Cardiac fibroblast (primary cell): Measurements from ENCODE around the gene SLC6A19.

Experiments used
- DNase-seq, 2 donors: peaks; one replicate each; pipeline versions ENCODE4 v3.0.0 to v3.0.0-alpha.2; 2010; ENCODE audit warnings: low read depth in 2 of 2
- H3K4me3 ChIP-seq, 2 donors: replicated peaks in 1 of 2; 1 replicate in 1 of 2; 2 replicates in 1 of 2; pipeline ENCODE4 v1.5.1; 2011; ENCODE audit warnings: low read depth in 2 of 2, low read length in 2 of 2, mild to moderate bottlenecking in 2 of 2, moderate library complexity in 1 of 2
- TF ChIP-seq, protein P1 (sequence below): IDR thresholded peaks from one replicate; pipeline ENCODE4 v1.5.1; 2011; ENCODE audit warnings: low read depth, mild to moderate bottlenecking, low read length, inconsistent platforms

The SLC6A19 gene

DNA sequence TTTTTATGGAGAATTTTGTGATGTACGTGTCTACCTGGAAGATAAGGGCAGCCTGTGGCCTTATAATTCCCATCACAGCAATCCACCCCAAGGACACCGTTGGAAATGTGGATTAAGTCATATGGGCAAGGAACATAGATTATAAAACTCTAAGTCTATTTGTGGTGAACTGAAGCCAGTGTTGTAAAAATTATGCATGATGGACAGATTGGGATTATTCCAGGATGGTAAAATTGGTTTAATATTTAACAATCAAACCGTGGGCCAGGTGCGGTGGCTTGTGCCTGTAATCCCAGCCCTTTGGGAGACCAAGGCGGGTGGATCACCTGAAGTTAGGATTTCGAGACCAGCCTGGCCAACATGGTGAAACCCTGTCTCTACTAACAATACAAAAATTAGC lies 12.9 kb upstream of the SLC6A19 start:
- H3K4me3 ChIP-seq = no peak overlapping the region
- no peak for DNase-seq
- TF ChIP-seq, protein P1, sequence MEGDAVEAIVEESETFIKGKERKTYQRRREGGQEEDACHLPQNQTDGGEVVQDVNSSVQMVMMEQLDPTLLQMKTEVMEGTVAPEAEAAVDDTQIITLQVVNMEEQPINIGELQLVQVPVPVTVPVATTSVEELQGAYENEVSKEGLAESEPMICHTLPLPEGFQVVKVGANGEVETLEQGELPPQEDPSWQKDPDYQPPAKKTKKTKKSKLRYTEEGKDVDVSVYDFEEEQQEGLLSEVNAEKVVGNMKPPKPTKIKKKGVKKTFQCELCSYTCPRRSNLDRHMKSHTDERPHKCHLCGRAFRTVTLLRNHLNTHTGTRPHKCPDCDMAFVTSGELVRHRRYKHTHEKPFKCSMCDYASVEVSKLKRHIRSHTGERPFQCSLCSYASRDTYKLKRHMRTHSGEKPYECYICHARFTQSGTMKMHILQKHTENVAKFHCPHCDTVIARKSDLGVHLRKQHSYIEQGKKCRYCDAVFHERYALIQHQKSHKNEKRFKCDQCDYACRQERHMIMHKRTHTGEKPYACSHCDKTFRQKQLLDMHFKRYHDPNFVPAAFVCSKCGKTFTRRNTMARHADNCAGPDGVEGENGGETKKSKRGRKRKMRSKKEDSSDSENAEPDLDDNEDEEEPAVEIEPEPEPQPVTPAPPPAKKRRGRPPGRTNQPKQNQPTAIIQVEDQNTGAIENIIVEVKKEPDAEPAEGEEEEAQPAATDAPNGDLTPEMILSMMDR = no peak

DNA sequence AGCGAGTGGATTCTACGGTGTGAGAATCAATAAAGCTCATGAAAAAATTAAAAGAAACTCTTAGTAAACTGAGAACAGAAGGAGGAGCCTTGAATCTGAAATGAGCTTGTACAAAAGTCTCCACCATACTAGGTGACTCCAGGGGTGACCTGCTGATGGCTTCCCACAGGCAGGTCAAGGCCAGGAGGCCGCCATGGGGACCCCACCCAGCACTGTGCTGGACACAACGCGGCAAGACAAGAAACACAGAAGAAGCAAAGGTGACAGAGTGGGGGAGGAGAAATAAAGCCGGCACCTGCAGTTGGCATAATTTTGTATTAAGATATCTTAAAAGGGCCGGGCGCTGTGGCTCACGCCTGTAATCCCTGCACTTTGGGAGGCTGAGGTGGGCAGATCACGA lies 12.1 kb upstream of the SLC6A19 start:
- DNase-seq = no peak
- no peak overlapping the region for H3K4me3 ChIP-seq
- TF ChIP-seq, protein P1 = no peak

DNA sequence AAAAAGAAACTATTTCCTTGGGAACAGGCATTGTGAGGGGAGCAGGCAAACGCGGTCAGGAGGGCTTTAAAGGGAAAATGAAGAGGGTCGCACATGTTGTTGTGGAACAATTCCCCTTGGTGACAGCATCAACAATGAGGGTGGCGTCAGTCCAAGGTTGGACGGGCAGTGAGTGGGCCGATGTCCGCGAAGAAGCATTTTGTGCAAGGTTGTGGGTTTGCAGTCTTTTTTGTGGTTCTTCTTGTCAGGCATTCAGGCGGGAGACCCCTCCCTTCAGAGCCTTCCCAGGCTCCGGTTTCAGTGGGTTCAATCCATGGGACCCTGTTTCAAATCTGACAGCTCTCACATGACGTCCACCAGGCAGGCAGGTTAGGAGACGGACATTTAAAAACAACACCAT lies 11.1 kb upstream of the SLC6A19 start:
- no peak for DNase-seq
- H3K4me3 ChIP-seq = no peak overlapping the region
- TF ChIP-seq, protein P1 = no peak

DNA sequence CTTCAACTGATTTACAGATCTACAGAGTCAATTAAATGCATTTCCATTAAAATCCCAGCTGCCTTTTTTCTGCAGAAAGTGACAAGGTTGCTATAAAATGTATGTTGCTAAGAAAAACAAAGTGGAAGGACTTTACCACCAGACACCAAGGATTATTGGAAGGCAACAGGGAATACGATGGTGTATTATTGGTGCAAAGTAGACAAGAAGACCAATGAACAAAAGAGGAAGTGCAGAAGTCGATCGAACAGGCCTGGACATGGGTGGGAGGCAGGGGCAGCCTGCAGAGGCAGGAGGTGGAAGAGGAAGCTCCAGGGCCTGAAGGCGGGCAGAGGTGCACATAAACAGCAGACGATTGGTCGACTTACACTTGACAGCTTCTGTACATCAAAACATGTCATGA lies 10.6 kb upstream of the SLC6A19 start:
- DNase-seq = no peak
- H3K4me3 ChIP-seq = no peak overlapping the region
- TF ChIP-seq, protein P1 = no peak

DNA sequence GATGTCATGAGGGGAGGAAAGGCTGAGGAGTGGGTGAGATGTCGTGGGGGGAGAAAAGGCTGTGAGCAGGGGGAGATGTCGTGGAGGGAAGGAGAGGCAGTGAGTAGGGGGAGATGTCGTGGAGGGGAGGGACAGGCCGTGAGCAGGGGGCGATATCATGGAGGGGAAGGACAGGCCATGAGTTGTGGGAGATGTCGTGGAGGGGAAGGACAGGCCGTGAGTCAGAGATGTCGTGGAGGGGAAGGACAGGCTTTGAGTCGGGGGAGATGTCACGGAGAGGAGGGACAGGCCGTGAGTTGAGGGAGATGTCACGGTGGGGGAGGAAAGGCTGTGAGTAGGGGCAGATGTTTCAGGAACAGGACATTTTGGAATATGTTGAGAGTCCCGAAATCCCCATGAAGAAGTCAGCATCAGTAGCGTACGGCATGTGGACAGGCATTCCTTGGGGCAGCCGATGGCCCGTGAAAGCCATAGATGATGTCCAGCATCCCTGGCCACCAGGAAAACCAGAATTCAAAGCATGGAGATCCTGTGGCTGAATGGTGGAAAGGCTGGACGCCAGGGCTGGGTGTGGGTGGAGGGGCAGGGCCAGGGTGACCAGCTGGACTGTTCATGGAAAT lies 8.3 kb upstream of the SLC6A19 start:
- TF ChIP-seq, protein P1 = no peak
- DNase-seq = no peak
- no peak overlapping the region for H3K4me3 ChIP-seq

DNA sequence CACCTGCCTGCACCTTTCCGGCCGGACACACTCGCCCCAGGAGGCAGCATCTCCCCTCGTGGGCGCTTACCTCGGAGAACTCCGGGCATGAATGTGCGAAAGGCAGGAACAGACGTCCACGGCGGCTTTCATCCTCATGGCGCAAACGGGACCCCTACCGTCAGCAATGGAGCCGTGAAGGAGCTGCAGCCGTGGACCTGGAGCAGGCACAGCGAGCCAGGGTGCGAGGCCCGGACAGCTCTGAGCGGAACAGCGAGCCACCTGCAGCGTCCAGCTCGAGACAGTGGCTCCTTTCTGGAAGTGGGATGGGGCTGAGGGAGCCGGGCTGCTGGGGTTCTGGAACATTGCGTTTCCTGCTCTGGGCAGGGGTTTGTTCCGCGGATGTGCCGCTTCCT lies 7.8 kb upstream of the SLC6A19 start:
- DNase-seq = no peak
- TF ChIP-seq, protein P1 = no peak
- no peak overlapping the region for H3K4me3 ChIP-seq

DNA sequence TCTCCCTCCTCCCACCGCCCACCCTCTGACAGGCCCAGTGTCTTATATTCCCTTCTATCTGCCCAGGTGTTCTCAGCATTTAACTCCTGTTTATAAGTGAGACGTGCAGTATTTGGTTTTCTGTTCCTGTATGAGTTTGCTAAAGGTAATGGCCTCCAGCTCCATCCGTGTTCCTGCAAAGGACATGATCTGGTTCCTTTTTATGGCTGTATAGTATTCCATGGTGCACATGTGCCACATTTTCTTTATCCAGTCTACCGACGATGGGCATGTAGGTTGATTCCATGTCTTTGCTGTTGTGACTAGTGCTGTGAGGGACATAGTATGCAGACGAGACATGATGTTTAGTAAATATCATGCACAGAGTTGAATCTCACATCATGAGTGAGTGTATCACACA lies 7.0 kb upstream of the SLC6A19 start:
- no peak for DNase-seq
- TF ChIP-seq, protein P1 = no peak

More for the DNA sequence above, 7.0 kb upstream of the SLC6A19 start:
- H3K4me3 ChIP-seq = no peak overlapping the region
